Tibial artery (tissue), 4 donors: ENCODE measurements around the gene CPNE7.

Experiments used
- DNase-seq, 2 donors: peaks; one replicate each; pipeline ENCODE4 v3.0.0-alpha.2; 2019
- H3K27ac ChIP-seq, 2 donors: fragments of 200-600 bp; sonication (generic) in 1 of 2; 1 replicate in 1 of 2; 2 replicates in 1 of 2; pipeline ENCODE4 v1.5.1; 2018 to 2019; ENCODE audit warnings: mild to moderate bottlenecking in 1 of 2
- H3K27me3 ChIP-seq, 2 donors: fragments of 200-600 bp; sonication (generic) in 1 of 2; one replicate each; pipeline versions ENCODE4 v1.5.1 to v1.6.0; 2016 to 2019
- H3K36me3 ChIP-seq, 3 donors: fragments of 200-600 bp; sonication (generic) in 2 of 3; one replicate each; pipeline ENCODE4 v1.5.1; 2016 to 2019; ENCODE audit warnings: mild to moderate bottlenecking in 2 of 3
- H3K4me1 ChIP-seq, 4 donors: fragments of 200-600 bp; sonication (generic) in 2 of 4; 1 replicate in 3 of 4; 2 replicates in 1 of 4; pipeline ENCODE4 v1.5.1; 2016 to 2019
- H3K4me3 ChIP-seq, 2 donors: fragments of 200-600 bp; sonication (generic) in 1 of 2; 1 replicate in 1 of 2; 2 replicates in 1 of 2; pipeline ENCODE4 v1.5.1; 2018 to 2019; ENCODE audit warnings: mild to moderate bottlenecking in 2 of 2
- H3K9me3 ChIP-seq, 3 donors: fragments of 200-600 bp; sonication (generic) in 1 of 3; one replicate each; pipeline ENCODE4 v1.5.1; 2016 to 2019
- CTCF ChIP-seq, 2 experiments: fragments of 200-600 bp in 1 of 2; fragments of 450-650 bp in 1 of 2; IDR thresholded peaks; one replicate each; pipeline ENCODE4 v1.5.1; 2017 to 2019; ENCODE audit warnings: antibody characterized with exemption in 2 of 2, mild to moderate bottlenecking in 1 of 2, moderate library complexity in 1 of 2
- intact Hi-C: fragments of 100-400 bp; cut with DNase I; formaldehyde crosslinking; loops from one replicate; pipeline ENCODE4 v1.15.0; 2023; ENCODE audit warnings: low total_unique reads

CPNE7 gene

DNA sequence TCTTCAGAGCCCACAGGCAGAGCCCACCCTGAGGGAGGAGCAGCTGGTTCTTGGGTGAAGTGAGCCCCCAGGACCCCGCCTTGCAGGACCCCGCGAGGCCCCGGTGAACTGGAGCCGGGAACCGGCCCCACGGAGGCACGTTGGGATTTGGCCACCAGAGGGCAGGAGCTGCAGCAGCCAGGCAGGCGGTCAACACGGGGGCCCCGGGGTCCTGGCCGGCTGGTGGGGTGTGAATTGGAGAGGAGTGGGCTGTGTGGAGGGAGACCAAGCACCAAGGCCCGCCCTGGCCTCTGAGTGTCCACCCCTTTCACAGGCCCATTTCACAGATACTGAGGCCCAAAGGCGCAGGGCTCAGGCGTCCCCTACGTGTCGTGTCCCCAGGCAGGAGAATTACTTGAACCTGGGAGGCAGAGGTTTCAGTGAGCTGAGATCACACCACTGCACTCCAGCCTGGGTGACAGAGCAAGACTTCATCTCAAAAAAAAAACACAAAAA lies 40.1 kb downstream of the CPNE7 start:
- no peak for DNase-seq
- Histone ChIP-seq H3K4me3 (no peak overlapping the region), H3K27ac (no peak overlapping the region), H3K36me3 (no peaks in the 10 kb centered on the region), H3K4me1 (no peaks in the 10 kb centered on the region), H3K9me3 (no peaks in the 10 kb centered on the region), H3K27me3 (peaks cover 0 to 64% of the 10 kb centered on the region in 2 donors)
- no peak for TF ChIP-seq CTCF (IDR thresholded peaks at IDR 0.05)
- intact Hi-C loops: no loop called here

- H3K27ac ChIP-seq: no peak overlapping the region
- intact Hi-C loops: no loop called here
- H3K9me3 ChIP-seq: no peaks in the 10 kb centered on the region
- TF ChIP-seq CTCF (IDR thresholded peaks at IDR 0.05): no peak
- no peaks in the 10 kb centered on the region for H3K4me1 ChIP-seq
- H3K4me3 ChIP-seq: no peak overlapping the region
- no peaks in the 10 kb centered on the region for H3K36me3 ChIP-seq
- peaks cover 0 to 72% of the 10 kb centered on the region in 2 donors for H3K27me3 ChIP-seq
- DNase-seq: no peak
These were observed 41.1 kb downstream of the CPNE7 start for GRCh38 chr16:89616623-89617022.

GRCh38 chr16:89617036-89617435 lies 41.5 kb downstream of the CPNE7 start:
- Histone ChIP-seq H3K27me3 (peaks cover 0 to 75% of the 10 kb centered on the region in 2 donors), H3K27ac (no peak overlapping the region)

GRCh38 chr16:89618109-89618998 lies 42.8 kb downstream of the CPNE7 start:
- intact Hi-C loops: no loop called here
- H3K4me1 ChIP-seq: no peaks in the 10 kb centered on the region

More at GRCh38 chr16:89617036-89617435, 41.5 kb downstream of the CPNE7 start:
- DNase-seq: no peak
- intact Hi-C loops: no loop called here
- TF ChIP-seq CTCF (IDR thresholded peaks at IDR 0.05): no peak
- no peak overlapping the region for H3K4me3 ChIP-seq
- H3K36me3 ChIP-seq: no peaks in the 10 kb centered on the region
- H3K9me3 ChIP-seq: no peaks in the 10 kb centered on the region
- no peaks in the 10 kb centered on the region for H3K4me1 ChIP-seq

GRCh38 chr16:89619840-89620239 lies 44.3 kb downstream of the CPNE7 start:
- peaks cover 0 to 62% of the 10 kb centered on the region in 2 donors for H3K27me3 ChIP-seq
- no peak for DNase-seq
- intact Hi-C loops: no loop called here
- H3K9me3 ChIP-seq: no peaks in the 10 kb centered on the region
- H3K36me3 ChIP-seq: no peaks in the 10 kb centered on the region
- TF ChIP-seq CTCF (IDR thresholded peaks at IDR 0.05): no peak
- no peaks in the 10 kb centered on the region for H3K4me1 ChIP-seq
- H3K27ac ChIP-seq: no peak overlapping the region
- H3K4me3 ChIP-seq: no peak overlapping the region

More at GRCh38 chr16:89618109-89618998, 42.8 kb downstream of the CPNE7 start:
- Histone ChIP-seq H3K4me3 (no peak overlapping the region), H3K9me3 (no peaks in the 10 kb centered on the region), H3K27ac (no peak overlapping the region), H3K27me3 (peaks cover 0 to 74% of the 10 kb centered on the region in 2 donors), H3K36me3 (no peaks in the 10 kb centered on the region)
- no peak for DNase-seq
- no peak for TF ChIP-seq CTCF (IDR thresholded peaks at IDR 0.05)
